ENCODE data around the gene ANKRD62.

GRCh38 chr18:12162786-12163185, 69.1 kb downstream of the ANKRD62 start:
- TF ChIP-seq CTCF (IDR thresholded peaks at IDR 0.05) (no peak), POLR2A (IDR thresholded peaks at IDR 0.05) (no peak)

Data from right lobe of liver (tissue), 4 donors.